OCI-LY1 (cell line): ENCODE results near the gene RET.

Experiments used
- CTCF ChIP-seq: fragments of 200-600 bp; sonication (generic), shearing (Covaris generic); IDR thresholded peaks from 2 replicates; pipeline ENCODE4 v1.5.1; 2017; ENCODE audit warnings: mild to moderate bottlenecking, antibody characterized with exemption, low read length, moderate library complexity, mixed read lengths
- EZH2 ChIP-seq: fragments of 200-600 bp; sonication (generic), shearing (Covaris generic); IDR thresholded peaks from 2 replicates; pipeline ENCODE4 v1.8.0; 2017; ENCODE audit warnings: borderline replicate concordance, mixed run types, mild to moderate bottlenecking, antibody characterized with exemption, low read length, moderate library complexity, mixed read lengths

- TF ChIP-seq CTCF (no peak), EZH2 (no peak)
Measured at GRCh38 chr10:43036481-43037428, 40.1 kb upstream of the RET start.
